ENCODE data around the gene CFAP100.

CFAP100 gene

GRCh38 chr3:126468028-126468891 is 73.6 kb downstream of the CFAP100 start:
- Histone ChIP-seq H3K9ac (ENCODE audit: low read length) (no peak overlapping the region), H3K36me3 (replicated peaks; ENCODE audit: low read depth, low read length) (peaks cover 72% of the 10 kb centered on the region), H3K9me3 (ENCODE audit: insufficient read depth, low read length) (no peaks in the 10 kb centered on the region), H3K79me2 (ENCODE audit: low read length) (peaks cover 38% of the 10 kb centered on the region), H3K4me2 (ENCODE audit: low read length) (no peak overlapping the region), H2AFZ (ENCODE audit: low read depth, low read length) (no peak overlapping the region), H3K27ac (ENCODE audit: low read length) (no peak overlapping the region), H3K4me3 (ENCODE audit: low read length) (no peak overlapping the region), H4K20me1 (ENCODE audit: insufficient read depth, low read length) (peaks cover 14% of the 10 kb centered on the region), H3K4me1 (ENCODE audit: low read length) (peaks cover 5% of the 10 kb centered on the region), H3K27me3 (ENCODE audit: low read depth, low read length) (no peaks in the 10 kb centered on the region)
- TF ChIP-seq CTCF (IDR thresholded peaks at IDR 0.05; ENCODE audit: low read depth, low read length) (no peak), EZH2phosphoT487 (IDR thresholded peaks at IDR 0.05; ENCODE audit: low read depth) (no peak)

- no peak overlapping the region for H3K4me2 ChIP-seq (ENCODE audit: low read length)
- no peak overlapping the region for H3K4me3 ChIP-seq (ENCODE audit: low read length)
- H3K27me3 ChIP-seq (ENCODE audit: low read depth, low read length): no peaks in the 10 kb centered on the region
- H3K9ac ChIP-seq (ENCODE audit: low read length): no peak overlapping the region
- peaks cover 50% of the 10 kb centered on the region for H3K79me2 ChIP-seq (ENCODE audit: low read length)
- H3K9me3 ChIP-seq (ENCODE audit: insufficient read depth, low read length): no peaks in the 10 kb centered on the region
- H4K20me1 ChIP-seq (ENCODE audit: insufficient read depth, low read length): peaks cover 24% of the 10 kb centered on the region
- H3K27ac ChIP-seq (ENCODE audit: low read length): no peak overlapping the region
- peaks cover 17% of the 10 kb centered on the region for H3K4me1 ChIP-seq (ENCODE audit: low read length)
- H2AFZ ChIP-seq (ENCODE audit: low read depth, low read length): no peak overlapping the region
- TF ChIP-seq CTCF (IDR thresholded peaks at IDR 0.05; ENCODE audit: low read depth, low read length) (no peak), EZH2phosphoT487 (IDR thresholded peaks at IDR 0.05; ENCODE audit: low read depth) (no peak)
- peaks cover 73% of the 10 kb centered on the region for H3K36me3 ChIP-seq (replicated peaks; ENCODE audit: low read depth, low read length)
Observed at GRCh38 chr3:126469479-126469878, 74.8 kb downstream of the CFAP100 start.

- no peak overlapping the region for H3K4me3 ChIP-seq (ENCODE audit: low read length)
- no peak overlapping the region for H2AFZ ChIP-seq (ENCODE audit: low read depth, low read length)
- H3K4me1 ChIP-seq (ENCODE audit: low read length): peaks cover 19% of the 10 kb centered on the region
- H3K27me3 ChIP-seq (ENCODE audit: low read depth, low read length): no peaks in the 10 kb centered on the region
- no peak for TF ChIP-seq EZH2phosphoT487 (IDR thresholded peaks at IDR 0.05; ENCODE audit: low read depth)
- no peak for TF ChIP-seq CTCF (IDR thresholded peaks at IDR 0.05; ENCODE audit: low read depth, low read length)
- peaks cover 56% of the 10 kb centered on the region for H3K36me3 ChIP-seq (replicated peaks; ENCODE audit: low read depth, low read length)
- H3K4me2 ChIP-seq (ENCODE audit: low read length): 0 out of 2 replicates have a peak overlapping the region, but pooled peaks have one; percentile 42
- H3K27ac ChIP-seq (ENCODE audit: low read length): no peak overlapping the region
- peaks cover 57% of the 10 kb centered on the region for H3K79me2 ChIP-seq (ENCODE audit: low read length)
- peaks cover 27% of the 10 kb centered on the region for H4K20me1 ChIP-seq (ENCODE audit: insufficient read depth, low read length)
- no peak overlapping the region for H3K9ac ChIP-seq (ENCODE audit: low read length)
- no peaks in the 10 kb centered on the region for H3K9me3 ChIP-seq (ENCODE audit: insufficient read depth, low read length)
Observed at GRCh38 chr3:126472277-126473006, 77.7 kb downstream of the CFAP100 start.
